ENCODE data around the gene TM7SF2.

DNA sequence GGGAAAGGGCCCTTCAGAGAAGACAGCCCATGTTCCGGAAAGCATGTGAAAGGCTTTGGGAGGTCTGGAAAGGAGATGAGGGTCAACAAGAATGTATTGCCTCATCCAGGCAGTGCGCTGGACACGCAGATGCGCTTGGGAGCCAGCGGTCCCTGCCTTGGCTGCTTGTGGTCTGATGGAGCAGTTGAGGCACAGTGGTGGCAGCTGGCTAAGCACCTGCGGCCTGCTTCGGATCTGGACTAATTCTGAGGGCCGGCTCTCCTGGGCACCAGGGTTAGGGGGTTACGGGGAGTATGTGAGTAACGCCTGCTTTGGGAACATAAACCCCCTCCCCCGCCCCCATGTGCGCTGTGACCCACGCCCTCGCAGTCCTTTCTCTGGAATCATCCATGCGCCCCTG, 4.6 kb upstream of the TM7SF2 start:
- no peak for TF ChIP-seq POLR2A (IDR thresholded peaks at IDR 0.05)
- TF ChIP-seq, protein P1, sequence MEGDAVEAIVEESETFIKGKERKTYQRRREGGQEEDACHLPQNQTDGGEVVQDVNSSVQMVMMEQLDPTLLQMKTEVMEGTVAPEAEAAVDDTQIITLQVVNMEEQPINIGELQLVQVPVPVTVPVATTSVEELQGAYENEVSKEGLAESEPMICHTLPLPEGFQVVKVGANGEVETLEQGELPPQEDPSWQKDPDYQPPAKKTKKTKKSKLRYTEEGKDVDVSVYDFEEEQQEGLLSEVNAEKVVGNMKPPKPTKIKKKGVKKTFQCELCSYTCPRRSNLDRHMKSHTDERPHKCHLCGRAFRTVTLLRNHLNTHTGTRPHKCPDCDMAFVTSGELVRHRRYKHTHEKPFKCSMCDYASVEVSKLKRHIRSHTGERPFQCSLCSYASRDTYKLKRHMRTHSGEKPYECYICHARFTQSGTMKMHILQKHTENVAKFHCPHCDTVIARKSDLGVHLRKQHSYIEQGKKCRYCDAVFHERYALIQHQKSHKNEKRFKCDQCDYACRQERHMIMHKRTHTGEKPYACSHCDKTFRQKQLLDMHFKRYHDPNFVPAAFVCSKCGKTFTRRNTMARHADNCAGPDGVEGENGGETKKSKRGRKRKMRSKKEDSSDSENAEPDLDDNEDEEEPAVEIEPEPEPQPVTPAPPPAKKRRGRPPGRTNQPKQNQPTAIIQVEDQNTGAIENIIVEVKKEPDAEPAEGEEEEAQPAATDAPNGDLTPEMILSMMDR (IDR thresholded peaks at IDR 0.05), result no peak
